Activated T-cell treated with anti-CD3 and anti-CD28 coated beads for 48 hours (primary cell): ENCODE measurements around the gene MUC5B.

Experiments used
- DNase-seq: peaks from one replicate; pipeline ENCODE4 v3.0.0-alpha.2; 2020; ENCODE audit warnings: low read depth

The MUC5B gene

GRCh38 chr11:1300569-1301187 lies 77.8 kb downstream of the MUC5B start:
- no peak for DNase-seq

- no peak for DNase-seq
These were observed 78.5 kb downstream of the MUC5B start for GRCh38 chr11:1301220-1302000.

GRCh38 chr11:1302041-1302460 lies 79.2 kb downstream of the MUC5B start:
- DNase-seq: no peak

GRCh38 chr11:1302461-1303125 lies 79.7 kb downstream of the MUC5B start:
- no peak for DNase-seq

GRCh38 chr11:1303126-1303821 lies 80.4 kb downstream of the MUC5B start:
- DNase-seq: no peak

GRCh38 chr11:1303973-1304372 lies 81.1 kb downstream of the MUC5B start:
- DNase-seq: no peak

- DNase-seq: no peak
These were observed 81.5 kb downstream of the MUC5B start for GRCh38 chr11:1304380-1304779.

- no peak for DNase-seq
These were observed 82.2 kb downstream of the MUC5B start for GRCh38 chr11:1305063-1305495.

- no peak for DNase-seq
These were observed 82.7 kb downstream of the MUC5B start for GRCh38 chr11:1305501-1306056.

- DNase-seq: no peak
These were observed 83.6 kb downstream of the MUC5B start for GRCh38 chr11:1306186-1307162.

GRCh38 chr11:1307163-1307870 lies 84.5 kb downstream of the MUC5B start:
- no peak for DNase-seq

- no peak for DNase-seq
These were observed 85.3 kb downstream of the MUC5B start for GRCh38 chr11:1307998-1308742.

GRCh38 chr11:1308743-1309497 lies 86.1 kb downstream of the MUC5B start:
- DNase-seq: no peak

- peak; percentile 98 for DNase-seq
These were observed 86.8 kb downstream of the MUC5B start, which contains the start of gene TOLLIP for GRCh38 chr11:1309498-1310317. Gene TOLLIP (minus strand): TSS chr11:1309632. CDS start chr11:1309498, 134 bp downstream.

GRCh38 chr11:1310318-1310687 lies 87.4 kb downstream of the MUC5B start:
- DNase-seq: no peak

- peak; percentile 52 for DNase-seq
These were observed 88.1 kb downstream of the MUC5B start for GRCh38 chr11:1310772-1311468.
